ENCODE data around the gene KMT5B. TPM values are rescaled to one million over a fixed set of nuclear protein-coding genes. Genes with fewer than 3 reads are reported as not detected.

Gene KMT5B
- total RNA-seq, 1 experiment from 2014 or later, result 35.1 TPM

GRCh38 chr11:68140496-68141245 is 72.4 kb downstream of the KMT5B start:
- Histone ChIP-seq H3K4me2 (ENCODE audit: low read length) (no peak overlapping the region), H3K36me3 (ENCODE audit: control insufficient read depth in 1 of 2, insufficient read depth in 2 of 2, low read length in 2 of 2) (no peaks in the 10 kb centered on the region), H3K4me3 (replicated peaks in 1 of 2; ENCODE audit: low read depth in 1 of 2, low read length in 2 of 2) (no peak overlapping the region), H3K79me2 (ENCODE audit: insufficient read depth, low read length) (no peaks in the 10 kb centered on the region), H3K9ac (ENCODE audit: low read length) (no peak overlapping the region), H3K27ac (ENCODE audit: low read depth, low read length) (no peak overlapping the region), H3K9me3 (ENCODE audit: control insufficient read depth in 1 of 2, insufficient read depth in 1 of 2, low read depth in 1 of 2, low read length in 2 of 2) (no peaks in the 10 kb centered on the region), H3K4me1 (ENCODE audit: control insufficient read depth in 1 of 2, insufficient read depth in 2 of 2, low read length in 2 of 2) (peaks cover 0 to 7% of the 10 kb centered on the region in 2 experiments; a peak in 2 of 4 replicates), H4K20me1 (ENCODE audit: insufficient read depth) (no peaks in the 10 kb centered on the region), H3K9me2 (ENCODE audit: insufficient read depth) (no peaks in the 10 kb centered on the region), H2AFZ (ENCODE audit: low read depth, low read length, poor library complexity, severe bottlenecking) (no peak overlapping the region), H3K27me3 (ENCODE audit: insufficient read depth, low read length) (no peaks in the 10 kb centered on the region)
- ATAC-seq (no peak), DNase-seq (ENCODE audit: low read depth, low spot score) (no peak)
- CTCF ChIA-PET, result no interaction called here
- POLR2A ChIA-PET, result no interaction called here
- no TSS peak for BruUV-seq (replicated peaks)
- intact Hi-C loops (cut with micrococcal nuclease), result no loop called here
- TF ChIP-seq REST (IDR thresholded peaks at IDR 0.05; ENCODE audit: low read depth) (no peak), ZNF274 (IDR thresholded peaks at IDR 0.05; ENCODE audit: low read depth, low read length) (no peak), ZBTB33 (IDR thresholded peaks at IDR 0.05; ENCODE audit: extremely low read depth, insufficient replicate concordance, low read length) (no peak), YY1 (IDR thresholded peaks at IDR 0.05; ENCODE audit: extremely low read depth, insufficient replicate concordance, low read depth, low read length) (no peak), ELF1 (IDR thresholded peaks at IDR 0.05; ENCODE audit: borderline replicate concordance, low read depth) (no peak), SIN3A (IDR thresholded peaks at IDR 0.05; ENCODE audit: low read depth) (no peak)
- RAD21 ChIA-PET (ENCODE audit: low non-redundant PET in 1 of 2, low total read pairs in 2 of 2, uncharacterized antibody in 2 of 2, unreplicated experiment in 2 of 2), result interaction anchor here in 1 of 2 experiments (0.6 kb wide), 1 partner anchor 39 kb away, joined by 5 read pairs; no protein-coding TSS in a partner anchor

Measured in HCT116 (cell line).